ENCODE data around the gene C16orf87.

- TF ChIP-seq, protein P1, sequence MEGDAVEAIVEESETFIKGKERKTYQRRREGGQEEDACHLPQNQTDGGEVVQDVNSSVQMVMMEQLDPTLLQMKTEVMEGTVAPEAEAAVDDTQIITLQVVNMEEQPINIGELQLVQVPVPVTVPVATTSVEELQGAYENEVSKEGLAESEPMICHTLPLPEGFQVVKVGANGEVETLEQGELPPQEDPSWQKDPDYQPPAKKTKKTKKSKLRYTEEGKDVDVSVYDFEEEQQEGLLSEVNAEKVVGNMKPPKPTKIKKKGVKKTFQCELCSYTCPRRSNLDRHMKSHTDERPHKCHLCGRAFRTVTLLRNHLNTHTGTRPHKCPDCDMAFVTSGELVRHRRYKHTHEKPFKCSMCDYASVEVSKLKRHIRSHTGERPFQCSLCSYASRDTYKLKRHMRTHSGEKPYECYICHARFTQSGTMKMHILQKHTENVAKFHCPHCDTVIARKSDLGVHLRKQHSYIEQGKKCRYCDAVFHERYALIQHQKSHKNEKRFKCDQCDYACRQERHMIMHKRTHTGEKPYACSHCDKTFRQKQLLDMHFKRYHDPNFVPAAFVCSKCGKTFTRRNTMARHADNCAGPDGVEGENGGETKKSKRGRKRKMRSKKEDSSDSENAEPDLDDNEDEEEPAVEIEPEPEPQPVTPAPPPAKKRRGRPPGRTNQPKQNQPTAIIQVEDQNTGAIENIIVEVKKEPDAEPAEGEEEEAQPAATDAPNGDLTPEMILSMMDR (IDR thresholded peaks at IDR 0.05): no peak
- TF ChIP-seq POLR2A (IDR thresholded peaks at IDR 0.05): no peak
Measured at GRCh38 chr16:46871597-46871996, 40.6 kb upstream of the C16orf87 start.
